Astrocyte (in vitro differentiated cells and primary cell): ENCODE measurements around the gene FEZ2.

Experiments used
- CTCF ChIP-seq: IDR thresholded peaks from 2 replicates; pipeline ENCODE4 v1.5.1; 2011; ENCODE audit warnings: low read depth, mild to moderate bottlenecking, inconsistent platforms, low read length, moderate library complexity; ENCODE audit not compliant: insufficient read depth
- EZH2 ChIP-seq: IDR thresholded peaks from 2 replicates; pipeline ENCODE4 v1.6.1; 2012; ENCODE audit warnings: mild to moderate bottlenecking, low read length, inconsistent platforms; ENCODE audit not compliant: insufficient read depth

- TF ChIP-seq CTCF (no peak), EZH2 (no peak)
Observed at GRCh38 chr2:36626071-36626470, 28.1 kb upstream of the FEZ2 start.
